Tibial artery (tissue), 4 donors: ENCODE measurements around the gene EML6.
A peak's percentile ranks its signal among the peaks of the same experiment; 100 is the strongest.
"Not testable (repeated sequence)": the region's sequence is repeated elsewhere in the genome, so short reads cannot be mapped to it uniquely, and the experiment has no call there.

ENCODE experiments used
- DNase-seq, 2 donors: peaks; one replicate each; pipeline ENCODE4 v3.0.0-alpha.2; 2019
- H3K27ac ChIP-seq, 2 donors: fragments of 200-600 bp; sonication (generic) in 1 of 2; 1 replicate in 1 of 2; 2 replicates in 1 of 2; pipeline ENCODE4 v1.5.1; 2018 to 2019; ENCODE audit warnings: mild to moderate bottlenecking in 1 of 2
- H3K27me3 ChIP-seq, 2 donors: fragments of 200-600 bp; sonication (generic) in 1 of 2; one replicate each; pipeline versions ENCODE4 v1.5.1 to v1.6.0; 2016 to 2019
- H3K36me3 ChIP-seq, 3 donors: fragments of 200-600 bp; sonication (generic) in 2 of 3; one replicate each; pipeline ENCODE4 v1.5.1; 2016 to 2019; ENCODE audit warnings: mild to moderate bottlenecking in 2 of 3
- H3K4me1 ChIP-seq, 4 donors: fragments of 200-600 bp; sonication (generic) in 2 of 4; 1 replicate in 3 of 4; 2 replicates in 1 of 4; pipeline ENCODE4 v1.5.1; 2016 to 2019
- H3K4me3 ChIP-seq, 2 donors: fragments of 200-600 bp; sonication (generic) in 1 of 2; 1 replicate in 1 of 2; 2 replicates in 1 of 2; pipeline ENCODE4 v1.5.1; 2018 to 2019; ENCODE audit warnings: mild to moderate bottlenecking in 2 of 2
- H3K9me3 ChIP-seq, 3 donors: fragments of 200-600 bp; sonication (generic) in 1 of 3; one replicate each; pipeline ENCODE4 v1.5.1; 2016 to 2019
- intact Hi-C: fragments of 100-400 bp; cut with DNase I; formaldehyde crosslinking; loops from one replicate; pipeline ENCODE4 v1.15.0; 2023; ENCODE audit warnings: low total_unique reads
- TF ChIP-seq, protein P1 (sequence below), 2 experiments: fragments of 200-600 bp in 1 of 2; fragments of 450-650 bp in 1 of 2; IDR thresholded peaks; one replicate each; pipeline ENCODE4 v1.5.1; 2017 to 2019; ENCODE audit warnings: antibody characterized with exemption in 2 of 2, mild to moderate bottlenecking in 1 of 2, moderate library complexity in 1 of 2

The EML6 gene

DNA sequence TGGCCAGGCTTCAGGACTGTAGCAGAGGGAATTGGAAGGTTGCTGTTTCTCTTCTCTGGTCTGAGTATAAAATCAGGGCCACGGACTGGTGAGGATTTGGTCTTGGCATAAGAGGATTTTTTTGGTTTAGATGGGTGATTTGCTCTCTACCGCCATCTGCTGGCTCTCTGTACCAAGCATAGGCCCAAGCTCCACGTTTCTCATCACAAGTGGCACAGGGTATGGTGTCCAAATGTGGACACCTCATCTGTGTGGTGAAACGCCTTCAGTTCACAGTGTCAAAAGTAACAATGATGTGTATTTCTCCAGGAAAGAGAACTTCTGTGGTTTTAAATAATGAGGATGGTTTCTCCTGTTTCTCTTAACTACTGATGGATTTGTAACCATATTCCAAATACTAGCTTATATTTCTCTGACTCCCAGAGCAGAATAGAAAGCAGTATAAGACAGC, 115.1 kb downstream of the EML6 start:
- DNase-seq: peak; percentile 59 to 73
- TF ChIP-seq, protein P1, sequence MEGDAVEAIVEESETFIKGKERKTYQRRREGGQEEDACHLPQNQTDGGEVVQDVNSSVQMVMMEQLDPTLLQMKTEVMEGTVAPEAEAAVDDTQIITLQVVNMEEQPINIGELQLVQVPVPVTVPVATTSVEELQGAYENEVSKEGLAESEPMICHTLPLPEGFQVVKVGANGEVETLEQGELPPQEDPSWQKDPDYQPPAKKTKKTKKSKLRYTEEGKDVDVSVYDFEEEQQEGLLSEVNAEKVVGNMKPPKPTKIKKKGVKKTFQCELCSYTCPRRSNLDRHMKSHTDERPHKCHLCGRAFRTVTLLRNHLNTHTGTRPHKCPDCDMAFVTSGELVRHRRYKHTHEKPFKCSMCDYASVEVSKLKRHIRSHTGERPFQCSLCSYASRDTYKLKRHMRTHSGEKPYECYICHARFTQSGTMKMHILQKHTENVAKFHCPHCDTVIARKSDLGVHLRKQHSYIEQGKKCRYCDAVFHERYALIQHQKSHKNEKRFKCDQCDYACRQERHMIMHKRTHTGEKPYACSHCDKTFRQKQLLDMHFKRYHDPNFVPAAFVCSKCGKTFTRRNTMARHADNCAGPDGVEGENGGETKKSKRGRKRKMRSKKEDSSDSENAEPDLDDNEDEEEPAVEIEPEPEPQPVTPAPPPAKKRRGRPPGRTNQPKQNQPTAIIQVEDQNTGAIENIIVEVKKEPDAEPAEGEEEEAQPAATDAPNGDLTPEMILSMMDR (IDR thresholded peaks at IDR 0.05): peak; percentile 71 to 91
- Histone ChIP-seq H3K36me3 (no peaks in the 10 kb centered on the region), H3K27me3 (no peaks in the 10 kb centered on the region), H3K27ac (no peak overlapping the region), H3K9me3 (no peaks in the 10 kb centered on the region), H3K4me1 (peaks cover 0 to 4% (median 0%) of the 10 kb centered on the region in 4 donors), H3K4me3 (no peak overlapping the region)
- intact Hi-C loops: loop anchor here (10.0 kb wide), 2 partner anchors 174 to 734 kb away; no protein-coding TSS in a partner anchor

DNA sequence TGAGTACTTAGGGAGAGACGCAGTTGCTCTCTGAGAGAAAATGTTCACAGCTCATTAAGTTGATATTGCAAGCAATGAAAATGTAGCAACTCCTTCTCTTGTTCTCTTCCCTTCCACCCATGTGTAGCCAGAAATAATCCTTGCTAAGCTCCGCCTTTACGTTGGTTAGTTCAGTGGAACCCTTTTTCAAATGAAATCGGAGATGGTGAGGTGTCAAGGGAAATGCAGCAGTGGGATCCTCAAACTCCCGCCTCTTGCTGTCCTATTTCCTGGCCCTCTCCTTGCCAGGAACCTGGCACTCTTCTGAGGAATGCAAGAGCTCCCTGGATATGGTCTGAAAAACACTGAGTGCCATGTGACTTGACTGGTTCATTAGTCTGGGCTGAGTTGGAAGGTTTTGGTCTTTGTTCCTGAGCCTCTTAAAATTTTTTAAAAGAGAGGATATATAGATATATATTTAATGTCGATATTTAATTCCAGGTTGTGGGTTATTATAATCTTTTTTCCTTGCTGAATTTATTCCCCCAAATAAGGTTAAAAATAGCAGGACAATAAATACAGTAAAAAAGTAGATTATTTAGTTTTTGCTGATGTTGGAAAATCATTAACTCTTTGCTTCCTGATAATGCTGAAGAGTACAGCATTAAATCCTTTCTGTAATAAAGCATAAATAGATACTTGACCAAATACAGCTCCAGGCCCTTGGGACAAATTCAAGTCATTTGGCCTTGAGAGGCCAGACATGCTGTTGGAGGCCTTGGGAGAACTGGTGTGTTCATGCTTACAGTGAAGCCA, 116.2 kb downstream of the EML6 start:
- TF ChIP-seq, protein P1 (IDR thresholded peaks at IDR 0.05): no peak
- Histone ChIP-seq H3K27ac (no peak overlapping the region), H3K4me1 (peaks cover 0 to 4% (median 0%) of the 10 kb centered on the region in 4 donors), H3K9me3 (no peaks in the 10 kb centered on the region), H3K27me3 (no peaks in the 10 kb centered on the region), H3K36me3 (no peaks in the 10 kb centered on the region), H3K4me3 (no peak overlapping the region)
- no peak for DNase-seq
- intact Hi-C loops: loop anchor here (10.0 kb wide), 2 partner anchors 175 to 735 kb away; no protein-coding TSS in a partner anchor

DNA sequence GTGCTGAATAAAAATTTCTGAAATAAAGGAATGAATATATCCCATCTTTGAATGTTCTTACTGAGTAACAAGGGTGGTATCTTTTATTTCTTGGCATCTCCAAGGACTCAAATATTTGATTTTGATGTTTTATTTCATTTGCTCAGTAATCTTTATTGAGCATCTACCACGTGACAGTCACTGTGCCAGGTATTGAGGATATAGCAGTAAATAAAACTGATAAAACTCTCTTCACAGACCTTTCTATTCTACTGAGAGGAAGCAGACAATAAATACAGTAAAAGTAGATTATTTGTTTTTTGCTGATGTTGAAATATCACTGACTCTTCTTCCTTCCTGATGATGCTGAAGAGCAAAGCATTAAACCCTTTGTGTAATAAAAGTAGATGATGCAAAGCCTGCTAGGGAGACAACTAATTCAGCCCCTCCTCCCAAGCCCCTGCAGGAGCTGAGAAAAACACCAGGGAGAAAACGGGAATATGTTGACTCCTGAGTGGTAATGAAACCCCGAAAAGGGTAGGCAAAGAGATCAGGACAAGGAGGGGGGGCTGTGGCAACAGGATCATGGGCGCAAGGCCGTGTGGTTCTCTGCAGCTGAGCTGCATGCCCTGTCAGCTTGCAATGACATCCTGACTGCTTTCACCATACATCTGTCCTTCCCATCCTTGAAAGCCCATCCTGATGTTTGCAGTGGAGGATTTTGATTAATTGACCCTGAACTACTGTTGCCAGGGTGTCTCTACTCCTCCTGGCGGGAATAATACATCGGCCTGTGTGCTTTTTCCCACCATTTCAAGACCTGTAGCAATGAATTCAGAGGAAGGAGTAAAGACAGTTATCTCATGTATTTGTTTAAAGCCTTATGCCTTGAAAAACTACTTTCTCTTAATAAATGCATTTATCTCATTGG, 117.4 kb downstream of the EML6 start:
- Histone ChIP-seq H3K9me3 (no peaks in the 10 kb centered on the region), H3K36me3 (no peaks in the 10 kb centered on the region), H3K27me3 (no peaks in the 10 kb centered on the region), H3K4me1 (peaks cover 0 to 4% (median 0%) of the 10 kb centered on the region in 4 donors), H3K27ac (no peak overlapping the region), H3K4me3 (no peak overlapping the region)
- TF ChIP-seq, protein P1 (IDR thresholded peaks at IDR 0.05): no peak
- DNase-seq: no peak
- intact Hi-C loops: no loop called here

DNA sequence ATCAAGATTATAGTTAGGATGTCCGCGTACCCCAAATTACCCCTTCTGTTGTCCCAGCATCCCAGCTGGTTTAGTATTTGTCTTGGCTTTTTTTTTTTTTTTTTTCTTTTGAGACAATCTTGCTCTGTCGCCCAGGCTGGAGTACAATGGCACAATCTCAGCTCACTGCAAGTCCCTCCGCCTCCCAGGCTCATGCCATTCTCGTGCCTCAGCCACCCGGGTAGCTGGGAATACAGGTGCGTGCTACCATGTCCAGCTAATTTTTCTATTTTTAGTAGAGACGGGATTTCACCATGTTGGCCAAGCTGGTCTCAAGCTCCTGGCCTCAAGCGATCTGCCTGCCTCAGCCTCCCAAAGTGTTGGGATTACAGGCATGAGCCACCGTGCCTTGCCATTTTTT, 118.0 kb downstream of the EML6 start:
- H3K4me3 ChIP-seq, H3K36me3 ChIP-seq, H3K4me1 ChIP-seq, H3K27ac ChIP-seq, intact Hi-C loops, H3K9me3 ChIP-seq, H3K27me3 ChIP-seq, DNase-seq: not testable (repeated sequence)

DNA sequence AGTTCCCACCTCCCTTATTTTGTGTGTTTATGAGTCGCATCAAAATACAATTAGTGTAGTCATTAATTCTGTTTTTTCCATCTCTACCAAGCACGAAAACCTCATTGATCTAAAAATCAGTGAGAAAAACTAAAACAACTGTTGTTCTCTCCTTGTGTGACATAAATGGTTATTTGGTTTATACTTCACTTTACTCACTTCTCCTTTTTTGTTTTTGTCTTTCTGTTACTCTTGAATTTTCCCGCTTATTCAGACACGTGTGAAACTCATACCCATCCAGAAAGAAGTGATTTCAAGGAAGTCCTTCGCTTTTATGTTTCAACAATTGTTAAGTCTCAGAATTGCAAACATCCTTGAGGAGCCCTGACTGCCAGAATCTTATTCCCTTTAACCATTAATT, 121.6 kb downstream of the EML6 start:
- intact Hi-C loops: no loop called here
- TF ChIP-seq, protein P1 (IDR thresholded peaks at IDR 0.05): no peak
- Histone ChIP-seq H3K36me3 (no peaks in the 10 kb centered on the region), H3K4me3 (no peak overlapping the region), H3K9me3 (no peaks in the 10 kb centered on the region), H3K27me3 (no peaks in the 10 kb centered on the region), H3K4me1 (no peaks in the 10 kb centered on the region), H3K27ac (no peak overlapping the region)
- no peak for DNase-seq

DNA sequence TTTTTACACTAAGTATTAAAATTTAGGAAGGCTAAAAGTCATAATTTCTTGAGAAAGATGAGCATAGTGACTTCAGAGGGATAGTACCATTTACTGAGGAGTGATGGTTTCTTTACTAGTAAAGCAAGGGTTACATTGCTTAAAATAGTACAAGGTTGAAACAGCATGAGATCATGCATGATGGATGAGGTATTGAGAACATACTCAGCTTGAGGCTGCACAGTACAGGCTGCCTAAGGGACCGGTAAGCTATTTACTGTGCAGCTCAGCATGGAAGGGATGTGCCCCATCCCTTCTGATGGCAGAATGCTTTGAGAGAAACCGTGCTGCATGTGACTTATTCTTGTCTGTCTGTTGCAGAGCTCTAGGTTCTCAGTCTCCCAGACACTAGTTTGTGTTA, 122.1 kb downstream of the EML6 start:
- Histone ChIP-seq H3K27ac (no peak overlapping the region), H3K4me1 (no peaks in the 10 kb centered on the region), H3K36me3 (no peaks in the 10 kb centered on the region), H3K4me3 (no peak overlapping the region), H3K27me3 (no peaks in the 10 kb centered on the region), H3K9me3 (no peaks in the 10 kb centered on the region)
- DNase-seq: no peak
- TF ChIP-seq, protein P1 (IDR thresholded peaks at IDR 0.05): no peak
- intact Hi-C loops: no loop called here
